ENCODE data around the gene TMEM38B.

Gene TMEM38B

GRCh38 chr9:105694190-105694847 is at the start of gene TMEM38B:
Gene TMEM38B, plus strand, starts transcription at chr9:105694541. Its CDS starts 120 bp downstream, at chr9:105694661.
- FAIRE-seq: no peak

- FAIRE-seq: no peak
Observed at GRCh38 chr9:105646879-105647594, 47.3 kb upstream of the TMEM38B start.

GRCh38 chr9:105647595-105648349 is 46.6 kb upstream of the TMEM38B start:
- no peak for FAIRE-seq

- no peak for FAIRE-seq
Observed at GRCh38 chr9:105651806-105652205, 42.5 kb upstream of the TMEM38B start.

- no peak for FAIRE-seq
Observed at GRCh38 chr9:105656131-105656921, 38.0 kb upstream of the TMEM38B start.

- FAIRE-seq: no peak
Observed at GRCh38 chr9:105658351-105658750, 36.0 kb upstream of the TMEM38B start.

- FAIRE-seq: no peak
Observed at GRCh38 chr9:105661011-105661410, 33.3 kb upstream of the TMEM38B start.

- FAIRE-seq: no peak
Observed at GRCh38 chr9:105662184-105663104, 31.9 kb upstream of the TMEM38B start, which contains the start of gene TAL2. Gene TAL2, plus strand, starts transcription at chr9:105662457. Its CDS starts 40 bp downstream, at chr9:105662497.

GRCh38 chr9:105663914-105664313 is 30.4 kb upstream of the TMEM38B start:
- FAIRE-seq: no peak

GRCh38 chr9:105667867-105668266 is 26.5 kb upstream of the TMEM38B start:
- FAIRE-seq: no peak

- FAIRE-seq: no peak
Observed at GRCh38 chr9:105670315-105670714, 24.0 kb upstream of the TMEM38B start.

- FAIRE-seq: no peak
Observed at GRCh38 chr9:105670775-105671174, 23.6 kb upstream of the TMEM38B start.

- FAIRE-seq: no peak
Observed at GRCh38 chr9:105672711-105673234, 21.6 kb upstream of the TMEM38B start.

- no peak for FAIRE-seq
Observed at GRCh38 chr9:105673850-105674387, 20.4 kb upstream of the TMEM38B start.

- no peak for FAIRE-seq
Observed at GRCh38 chr9:105676351-105676923, 17.9 kb upstream of the TMEM38B start.

- no peak for FAIRE-seq
Observed at GRCh38 chr9:105678163-105678562, 16.2 kb upstream of the TMEM38B start.

- FAIRE-seq: no peak
Observed at GRCh38 chr9:105678781-105679180, 15.6 kb upstream of the TMEM38B start.

GRCh38 chr9:105679257-105680022 is 14.9 kb upstream of the TMEM38B start:
- FAIRE-seq: no peak

GRCh38 chr9:105681313-105681712 is 13.0 kb upstream of the TMEM38B start:
- FAIRE-seq: no peak

GRCh38 chr9:105681724-105682123 is 12.6 kb upstream of the TMEM38B start:
- no peak for FAIRE-seq

All from A204.1 (cell line).